ENCODE results near the gene ZNRF1. TPM values are rescaled to one million over a fixed set of nuclear protein-coding genes. Genes with fewer than 3 reads are reported as not detected.

Gene ZNRF1
- total RNA-seq, 1 donor from 2014 or later = 31.3 TPM

- TF ChIP-seq CTCF (IDR thresholded peaks at IDR 0.05; ENCODE audit: insufficient read depth, low read length, poor library complexity, severe bottlenecking) = no peak
These were observed 100.3 kb downstream of the ZNRF1 start for GRCh38 chr16:75099075-75099667.

GRCh38 chr16:75099738-75100602 is 101.1 kb downstream of the ZNRF1 start:
- Histone ChIP-seq H3K4me3 (ENCODE audit: low read depth, low read length) (no peak overlapping the region), H3K27me3 (ENCODE audit: control insufficient read depth, insufficient read depth, low read length) (no peaks in the 10 kb centered on the region), H3K36me3 (ENCODE audit: control insufficient read depth, insufficient read depth, low read length) (no peaks in the 10 kb centered on the region)
- no peak for TF ChIP-seq CTCF (IDR thresholded peaks at IDR 0.05; ENCODE audit: insufficient read depth, low read length, poor library complexity, severe bottlenecking)
- no peak for DNase-seq (ENCODE audit: low read depth)

More at GRCh38 chr16:75099075-75099667, 100.3 kb downstream of the ZNRF1 start:
- no peak for DNase-seq (ENCODE audit: low read depth)
- no peak overlapping the region for H3K4me3 ChIP-seq (ENCODE audit: low read depth, low read length)
- H3K27me3 ChIP-seq (ENCODE audit: control insufficient read depth, insufficient read depth, low read length) = no peaks in the 10 kb centered on the region
- H3K36me3 ChIP-seq (ENCODE audit: control insufficient read depth, insufficient read depth, low read length) = peaks cover 1% of the 10 kb centered on the region

- no peak for TF ChIP-seq CTCF (IDR thresholded peaks at IDR 0.05; ENCODE audit: insufficient read depth, low read length, poor library complexity, severe bottlenecking)
- no peak for DNase-seq (ENCODE audit: low read depth)
- no peaks in the 10 kb centered on the region for H3K27me3 ChIP-seq (ENCODE audit: control insufficient read depth, insufficient read depth, low read length)
- H3K4me3 ChIP-seq (ENCODE audit: low read depth, low read length) = no peak overlapping the region
- no peaks in the 10 kb centered on the region for H3K36me3 ChIP-seq (ENCODE audit: control insufficient read depth, insufficient read depth, low read length)
These were observed 101.8 kb downstream of the ZNRF1 start for GRCh38 chr16:75100603-75100990.

- Histone ChIP-seq H3K27me3 (ENCODE audit: control insufficient read depth, insufficient read depth, low read length) (no peaks in the 10 kb centered on the region), H3K36me3 (ENCODE audit: control insufficient read depth, insufficient read depth, low read length) (no peaks in the 10 kb centered on the region), H3K4me3 (ENCODE audit: low read depth, low read length) (no peak overlapping the region)
- no peak for TF ChIP-seq CTCF (IDR thresholded peaks at IDR 0.05; ENCODE audit: insufficient read depth, low read length, poor library complexity, severe bottlenecking)
- no peak for DNase-seq (ENCODE audit: low read depth)
These were observed 102.8 kb downstream of the ZNRF1 start for GRCh38 chr16:75101635-75102034.

- no peak for TF ChIP-seq CTCF (IDR thresholded peaks at IDR 0.05; ENCODE audit: insufficient read depth, low read length, poor library complexity, severe bottlenecking)
- Histone ChIP-seq H3K36me3 (ENCODE audit: control insufficient read depth, insufficient read depth, low read length) (no peaks in the 10 kb centered on the region), H3K27me3 (ENCODE audit: control insufficient read depth, insufficient read depth, low read length) (no peaks in the 10 kb centered on the region), H3K4me3 (ENCODE audit: low read depth, low read length) (no peak overlapping the region)
- DNase-seq (ENCODE audit: low read depth) = no peak
These were observed 103.8 kb downstream of the ZNRF1 start for GRCh38 chr16:75102595-75102994.

Data from kidney epithelial cell (primary cell).